HEK293 (cell line): ENCODE measurements around the gene BMF.
"Not testable (repeated sequence)": the region's sequence is repeated elsewhere in the genome, so short reads cannot be mapped to it uniquely, and the experiment has no call there.

Source experiments
- CTCF ChIA-PET: fragments of 350-600 bp; formaldehyde crosslinking; extraction: SDS; loops from one replicate; lab custom pipeline; 2021; ENCODE audit warnings: antibody characterized with exemption; lab: Yijun Ruan, JAX
- POLR2A ChIA-PET: fragments of 300-600 bp; formaldehyde crosslinking; extraction: SDS; loops from one replicate; lab custom pipeline; 2020; ENCODE audit warnings: antibody characterized with exemption, inconsistent platforms; lab: Yijun Ruan, JAX
- H3K27ac ChIP-seq: fragments of 200-500 bp; sonication (Bioruptor generic); 2 replicates; pipeline ENCODE4 v1.5.1; 2014; ENCODE audit warnings: low read depth, low read length, control low read depth, inconsistent platforms; ENCODE audit errors: extremely low read depth
- H3K36me3 ChIP-seq, 2 experiments: fragments of 200-500 bp in 1 of 2; sonication (Bioruptor generic) in 1 of 2; 1 replicate in 1 of 2; 2 replicates in 1 of 2; pipeline ENCODE4 v1.5.1; 2014 to 2017; ENCODE audit warnings: inconsistent platforms in 2 of 2, low read length in 2 of 2; ENCODE audit not compliant: control insufficient read depth in 2 of 2, insufficient read depth in 1 of 2
- H3K4me1 ChIP-seq: fragments of 200-500 bp; sonication (Bioruptor generic); 2 replicates; pipeline ENCODE4 v1.5.1; 2014; ENCODE audit warnings: mild to moderate bottlenecking, low read length, inconsistent platforms; ENCODE audit not compliant: control insufficient read depth, insufficient read depth
- H3K4me3 ChIP-seq: 2 replicates; pipeline ENCODE4 v1.5.1; 2011; ENCODE audit warnings: low read depth, mild to moderate bottlenecking, control low read depth, low read length, moderate library complexity
- H3K9me3 ChIP-seq: fragments of 200-500 bp; sonication (Bioruptor generic); 2 replicates; pipeline ENCODE4 v1.5.1; 2014; ENCODE audit warnings: low read depth, low read length, inconsistent platforms; ENCODE audit not compliant: control insufficient read depth, insufficient read depth
- GLIS1 ChIP-seq: fragments of 450-650 bp; formaldehyde crosslinking; IDR thresholded peaks from 2 replicates; pipeline ENCODE4 v1.5.1; 2016; ENCODE audit warnings: missing biosample characterization, missing genetic modification characterization
- MYNN ChIP-seq: fragments of 450-650 bp; formaldehyde crosslinking; IDR thresholded peaks from 2 replicates; pipeline ENCODE4 v1.5.1; 2016; ENCODE audit warnings: missing biosample characterization, missing genetic modification characterization, borderline replicate concordance
- MZF1 ChIP-seq: fragments of 450-650 bp; formaldehyde crosslinking; IDR thresholded peaks from 2 replicates; pipeline ENCODE4 v1.5.1; 2017; ENCODE audit warnings: missing biosample characterization, missing genetic modification characterization, borderline replicate concordance
- YY1 ChIP-seq: fragments of 450-650 bp; formaldehyde crosslinking; IDR thresholded peaks from 2 replicates; pipeline ENCODE4 v1.5.1; 2018; ENCODE audit warnings: missing biosample characterization, missing genetic modification characterization
- ZFHX2 ChIP-seq: fragments of 450-650 bp; formaldehyde crosslinking; conservative IDR thresholded peaks from 2 replicates; pipeline ENCODE4 v1.5.1; 2016; ENCODE audit warnings: missing biosample characterization, missing genetic modification characterization
- ZNF302 ChIP-seq: fragments of 450-650 bp; formaldehyde crosslinking; IDR thresholded peaks from 2 replicates; pipeline ENCODE4 v1.5.1; 2016; ENCODE audit warnings: missing biosample characterization, missing genetic modification characterization, low read depth
- ZNF548 ChIP-seq: fragments of 450-650 bp; formaldehyde crosslinking; IDR thresholded peaks from 2 replicates; pipeline ENCODE4 v1.5.1; 2016; ENCODE audit warnings: missing biosample characterization, missing genetic modification characterization
- ZNF571 ChIP-seq: fragments of 450-650 bp; formaldehyde crosslinking; IDR thresholded peaks from 2 replicates; pipeline ENCODE4 v1.5.0; 2017; ENCODE audit warnings: missing biosample characterization, missing genetic modification characterization
- ZSCAN18 ChIP-seq: fragments of 450-650 bp; formaldehyde crosslinking; IDR thresholded peaks from 2 replicates; pipeline ENCODE4 v1.5.1; 2016; ENCODE audit warnings: missing biosample characterization, missing genetic modification characterization
- TF ChIP-seq, protein P1 (sequence below): fragments of 450-650 bp; formaldehyde crosslinking; IDR thresholded peaks from 2 replicates; pipeline ENCODE4 v1.5.1; 2016; ENCODE audit warnings: missing biosample characterization, missing genetic modification characterization

Gene BMF

GRCh38 chr15:40128766-40129660 is 20.3 kb upstream of the BMF start (continued):
- TF ChIP-seq, protein P1, sequence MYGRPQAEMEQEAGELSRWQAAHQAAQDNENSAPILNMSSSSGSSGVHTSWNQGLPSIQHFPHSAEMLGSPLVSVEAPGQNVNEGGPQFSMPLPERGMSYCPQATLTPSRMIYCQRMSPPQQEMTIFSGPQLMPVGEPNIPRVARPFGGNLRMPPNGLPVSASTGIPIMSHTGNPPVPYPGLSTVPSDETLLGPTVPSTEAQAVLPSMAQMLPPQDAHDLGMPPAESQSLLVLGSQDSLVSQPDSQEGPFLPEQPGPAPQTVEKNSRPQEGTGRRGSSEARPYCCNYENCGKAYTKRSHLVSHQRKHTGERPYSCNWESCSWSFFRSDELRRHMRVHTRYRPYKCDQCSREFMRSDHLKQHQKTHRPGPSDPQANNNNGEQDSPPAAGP (tag by site-specific recombination), result no peak
- TF ChIP-seq YY1 (tag by site-specific recombination), result no peak

DNA sequence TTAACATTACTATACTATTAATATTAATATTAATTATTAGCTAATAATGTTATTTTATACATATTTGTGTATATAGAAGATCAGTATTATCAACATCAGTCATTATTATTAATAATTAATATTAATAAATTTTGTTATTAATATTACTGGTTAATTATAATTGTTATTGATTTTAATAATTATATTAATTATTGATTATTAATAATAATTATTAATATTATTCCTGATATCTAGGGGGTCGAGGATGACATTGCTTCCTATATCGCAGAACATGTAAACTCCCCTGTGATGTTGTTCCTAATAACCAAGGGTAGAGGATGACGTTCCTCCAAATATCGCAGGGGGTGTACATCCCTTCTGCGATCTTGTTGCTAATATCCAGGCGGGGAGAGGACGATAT is 17.3 kb upstream of the BMF start:
- no peaks in the 10 kb centered on the region for H3K36me3 ChIP-seq
- H3K27ac ChIP-seq, result no peak overlapping the region
- CTCF ChIA-PET, result no interaction called here
- no peaks in the 10 kb centered on the region for H3K9me3 ChIP-seq
- TF ChIP-seq ZFHX2 (tag by site-specific recombination) (no peak), MYNN (no peak), MZF1 (tag by site-specific recombination) (no peak), ZNF302 (tag by site-specific recombination) (no peak), ZSCAN18 (tag by site-specific recombination) (no peak), ZNF571 (no peak), GLIS1 (no peak), ZNF548 (tag by site-specific recombination) (no peak)
- TF ChIP-seq, all 188 proteins: peak for 0
- POLR2A ChIA-PET, result no interaction called here
- Histone ChIP-seq H3K4me3 (no peak overlapping the region), H3K4me1 (no peaks in the 10 kb centered on the region)

DNA sequence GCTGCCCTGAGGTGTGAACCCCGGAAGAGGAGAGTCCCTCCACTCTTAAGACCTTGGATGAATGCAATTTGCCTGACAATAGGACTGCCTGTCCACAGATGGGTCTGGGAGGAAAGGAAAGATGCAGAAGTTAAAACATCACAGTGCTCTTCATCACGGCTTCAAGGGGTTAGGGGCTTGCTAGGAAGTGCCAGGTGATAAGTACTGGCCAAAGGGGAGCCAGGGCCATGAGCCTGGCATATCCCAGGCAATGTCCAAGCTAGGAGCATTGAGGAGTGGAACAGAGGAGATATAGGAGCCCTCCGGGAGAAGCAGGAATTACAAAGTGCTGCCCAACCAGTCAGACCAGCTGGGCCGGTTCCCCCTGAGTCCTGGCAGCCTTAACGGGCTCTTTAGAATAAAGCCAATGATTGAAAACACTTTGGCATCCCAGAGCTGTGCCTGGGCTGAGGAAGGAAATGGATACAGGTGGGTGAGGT is 16.2 kb upstream of the BMF start:
- H3K9me3 ChIP-seq, H3K4me3 ChIP-seq, POLR2A ChIA-PET, H3K27ac ChIP-seq, H3K4me1 ChIP-seq, H3K36me3 ChIP-seq, CTCF ChIA-PET: not testable (repeated sequence)

DNA sequence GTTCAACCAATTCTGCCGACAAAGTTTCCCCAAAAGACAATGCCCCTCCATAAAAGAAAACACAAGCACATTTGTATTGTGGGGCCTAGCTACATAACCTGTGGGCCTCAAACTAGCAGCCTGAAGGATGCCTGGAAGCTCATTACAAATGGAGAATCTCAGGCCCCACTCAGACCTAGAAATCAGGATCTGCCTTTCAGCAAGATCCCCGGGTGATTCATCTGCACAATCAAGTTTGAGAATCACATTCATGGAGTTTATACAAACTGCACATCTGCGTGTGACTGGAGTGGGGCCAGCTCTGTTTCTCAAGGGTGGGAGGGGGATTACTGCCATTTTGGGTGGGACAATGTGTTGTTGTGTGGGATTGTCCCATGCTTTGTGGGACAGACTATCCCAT is 15.7 kb upstream of the BMF start:
- H3K36me3 ChIP-seq, H3K27ac ChIP-seq, H3K4me1 ChIP-seq, POLR2A ChIA-PET, H3K9me3 ChIP-seq, H3K4me3 ChIP-seq, CTCF ChIA-PET: not testable (repeated sequence)

- CTCF ChIA-PET, result interaction anchor here (0.7 kb wide), 1 partner anchor 19 kb away, joined by 3 read pairs; no protein-coding TSS in a partner anchor
- H3K9me3 ChIP-seq, H3K4me1 ChIP-seq, H3K4me3 ChIP-seq, H3K27ac ChIP-seq, H3K36me3 ChIP-seq, POLR2A ChIA-PET: not testable (repeated sequence)
Observed at GRCh38 chr15:40123863-40124262, 15.2 kb upstream of the BMF start.
